Stomach smooth muscle (tissue), 2 donors: ENCODE results near the gene TRAF3.

Experiments used
- H3K27ac ChIP-seq: one replicate; pipeline ENCODE4 v1.7.0; 2013; ENCODE audit warnings: mild to moderate bottlenecking, low read length, inconsistent platforms
- H3K27me3 ChIP-seq, 2 donors: one replicate each; pipeline ENCODE4 v1.7.0; 2013; ENCODE audit warnings: low read length in 2 of 2; ENCODE audit not compliant: insufficient read depth in 2 of 2, control insufficient read depth in 1 of 2
- H3K36me3 ChIP-seq, 2 donors: one replicate each; pipeline ENCODE4 v1.7.0; 2013; ENCODE audit warnings: low read length in 2 of 2; ENCODE audit not compliant: control insufficient read depth in 2 of 2, insufficient read depth in 2 of 2
- H3K4me1 ChIP-seq: one replicate; pipeline ENCODE4 v1.7.0; 2013; ENCODE audit warnings: low read length; ENCODE audit not compliant: control insufficient read depth, insufficient read depth
- H3K4me3 ChIP-seq, 2 donors: one replicate each; pipeline ENCODE4 v1.7.0; 2013; ENCODE audit warnings: low read length in 2 of 2
- H3K9ac ChIP-seq, 2 donors: one replicate each; pipeline ENCODE4 v1.7.0; 2013; ENCODE audit warnings: low read length in 2 of 2, mild to moderate bottlenecking in 1 of 2
- H3K9me3 ChIP-seq, 2 donors: one replicate each; pipeline ENCODE4 v1.7.0; 2013; ENCODE audit warnings: low read length in 2 of 2; ENCODE audit not compliant: control insufficient read depth in 2 of 2
- donor health status: healthy.
- donor health status: Pancreatic carcinoma.

TRAF3 gene

GRCh38 chr14:102911541-102911951, 134.3 kb downstream of the TRAF3 start:
- no peak overlapping the region for H3K4me3 ChIP-seq
- no peak overlapping the region for H3K9ac ChIP-seq
- peaks cover 0 to 2% of the 10 kb centered on the region in 2 donors for H3K36me3 ChIP-seq
- H3K27me3 ChIP-seq, result no peaks in the 10 kb centered on the region
- no peaks in the 10 kb centered on the region for H3K9me3 ChIP-seq
- no peak overlapping the region for H3K27ac ChIP-seq
- H3K4me1 ChIP-seq, result no peaks in the 10 kb centered on the region

GRCh38 chr14:102911991-102912761, 134.9 kb downstream of the TRAF3 start:
- H3K9ac ChIP-seq, result no peak overlapping the region
- no peaks in the 10 kb centered on the region for H3K4me1 ChIP-seq
- no peak overlapping the region for H3K27ac ChIP-seq
- no peaks in the 10 kb centered on the region for H3K9me3 ChIP-seq
- H3K27me3 ChIP-seq, result no peaks in the 10 kb centered on the region
- peaks cover 0 to 2% of the 10 kb centered on the region in 2 donors for H3K36me3 ChIP-seq
- no peak overlapping the region for H3K4me3 ChIP-seq

GRCh38 chr14:102913341-102914211, 136.3 kb downstream of the TRAF3 start:
- Histone ChIP-seq H3K27ac (no peak overlapping the region), H3K27me3 (no peaks in the 10 kb centered on the region), H3K9me3 (no peaks in the 10 kb centered on the region)

DNA sequence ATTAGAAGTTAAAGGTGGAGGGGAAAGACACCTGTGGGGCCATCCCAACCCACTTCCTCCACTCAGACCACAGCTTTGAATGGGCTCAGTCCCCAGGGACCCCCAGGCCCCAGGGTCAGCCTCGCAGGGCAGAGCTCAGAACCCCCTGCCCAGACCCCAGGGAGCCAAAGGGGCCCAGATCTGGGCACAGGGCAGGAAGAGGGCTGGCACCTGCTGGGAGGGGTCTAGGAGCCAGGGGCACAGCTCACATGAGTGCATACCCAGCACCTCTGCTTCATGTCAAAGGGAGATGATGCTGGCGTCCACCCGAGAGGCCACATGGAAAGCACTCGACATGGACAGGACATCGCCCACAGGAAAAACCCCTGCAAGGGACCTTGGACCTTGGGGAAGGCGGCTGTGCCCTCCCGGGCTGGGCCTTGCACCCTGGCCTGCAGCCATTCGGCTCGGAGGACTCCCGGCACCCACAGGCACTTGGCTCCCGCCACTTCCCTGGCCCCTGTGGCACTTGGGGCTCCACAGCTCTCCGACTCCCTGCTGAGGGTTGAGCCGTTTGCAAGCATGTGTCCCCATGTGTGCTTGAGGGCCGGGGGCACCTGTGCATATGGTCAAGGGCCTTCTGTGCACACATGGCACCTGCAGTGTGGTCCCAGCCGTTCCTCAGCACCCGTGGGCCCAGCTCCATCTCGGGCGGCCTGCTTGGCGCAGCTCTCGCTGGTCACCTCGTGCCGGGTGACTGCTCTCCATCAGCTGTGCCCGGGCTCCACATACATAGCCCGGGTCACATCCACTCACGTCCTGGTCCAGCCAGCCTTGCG, 137.4 kb downstream of the TRAF3 start:
- Histone ChIP-seq H3K9me3 (no peaks in the 10 kb centered on the region), H3K4me3 (no peak overlapping the region), H3K4me1 (no peaks in the 10 kb centered on the region), H3K27me3 (no peaks in the 10 kb centered on the region), H3K27ac (no peak overlapping the region), H3K9ac (no peak overlapping the region), H3K36me3 (peaks cover 0 to 1% of the 10 kb centered on the region in 2 donors)

More at GRCh38 chr14:102913341-102914211, 136.3 kb downstream of the TRAF3 start:
- Histone ChIP-seq H3K9ac (no peak overlapping the region), H3K36me3 (peaks cover 0 to 2% of the 10 kb centered on the region in 2 donors), H3K4me1 (no peaks in the 10 kb centered on the region), H3K4me3 (no peak overlapping the region)

- no peaks in the 10 kb centered on the region for H3K36me3 ChIP-seq
- no peak overlapping the region for H3K9ac ChIP-seq
- no peaks in the 10 kb centered on the region for H3K27me3 ChIP-seq
- H3K4me3 ChIP-seq, result no peak overlapping the region
- H3K4me1 ChIP-seq, result no peaks in the 10 kb centered on the region
- H3K27ac ChIP-seq, result no peak overlapping the region
- no peaks in the 10 kb centered on the region for H3K9me3 ChIP-seq
These were observed 138.3 kb downstream of the TRAF3 start for GRCh38 chr14:102915292-102916110.

- H3K27ac ChIP-seq, result no peak overlapping the region
- no peaks in the 10 kb centered on the region for H3K9me3 ChIP-seq
- H3K9ac ChIP-seq, result no peak overlapping the region
- H3K4me3 ChIP-seq, result no peak overlapping the region
- H3K36me3 ChIP-seq, result no peaks in the 10 kb centered on the region
- no peaks in the 10 kb centered on the region for H3K4me1 ChIP-seq
- no peaks in the 10 kb centered on the region for H3K27me3 ChIP-seq
These were observed 139.3 kb downstream of the TRAF3 start for GRCh38 chr14:102916347-102917055.

GRCh38 chr14:102917056-102917385, 139.8 kb downstream of the TRAF3 start:
- H3K27me3 ChIP-seq, result peaks cover under 1 to 2% of the 10 kb centered on the region in 2 donors
- H3K36me3 ChIP-seq, result no peaks in the 10 kb centered on the region
- H3K4me1 ChIP-seq, result no peaks in the 10 kb centered on the region
- H3K27ac ChIP-seq, result no peak overlapping the region
- no peak overlapping the region for H3K9ac ChIP-seq
- no peak overlapping the region for H3K4me3 ChIP-seq
- no peaks in the 10 kb centered on the region for H3K9me3 ChIP-seq

GRCh38 chr14:102917469-102918211, 140.4 kb downstream of the TRAF3 start:
- Histone ChIP-seq H3K27ac (no peak overlapping the region), H3K27me3 (peaks cover 6 to 7% of the 10 kb centered on the region in 2 donors), H3K4me1 (peaks cover 1% of the 10 kb centered on the region), H3K9me3 (no peaks in the 10 kb centered on the region), H3K36me3 (no peaks in the 10 kb centered on the region), H3K4me3 (no peak overlapping the region), H3K9ac (no peak overlapping the region)

DNA sequence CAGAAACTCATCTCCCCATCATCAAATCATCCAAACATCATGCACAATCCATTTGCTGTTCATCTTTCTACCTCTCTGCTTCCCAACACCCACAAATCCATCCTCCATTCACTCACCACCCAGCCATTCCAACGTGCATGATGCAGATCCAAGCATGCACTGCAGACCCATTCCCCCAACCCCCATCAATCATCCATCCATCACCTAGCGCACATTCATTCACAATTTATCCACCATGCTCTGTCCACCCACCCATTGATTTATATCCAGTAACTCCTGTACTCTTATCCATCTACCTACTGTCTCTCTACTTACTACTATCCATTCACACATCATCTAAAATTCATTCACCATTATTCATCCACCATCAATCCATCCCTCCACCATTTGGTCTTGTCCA, 141.2 kb downstream of the TRAF3 start:
- H3K27ac ChIP-seq, result no peak overlapping the region
- no peak overlapping the region for H3K9ac ChIP-seq
- H3K4me3 ChIP-seq, result no peak overlapping the region
- peaks cover 13 to 15% of the 10 kb centered on the region in 2 donors for H3K27me3 ChIP-seq
- H3K36me3 ChIP-seq, result no peaks in the 10 kb centered on the region
- H3K4me1 ChIP-seq, result peaks cover 8% of the 10 kb centered on the region
- H3K9me3 ChIP-seq, result no peaks in the 10 kb centered on the region
